ENCODE results near the gene TIGD6. TPM values are rescaled to one million over a fixed set of nuclear protein-coding genes. Genes with fewer than 3 reads are reported as not detected.
"Not testable (repeated sequence)": the region's sequence is repeated elsewhere in the genome, so short reads cannot be mapped to it uniquely, and the experiment has no call there.

The TIGD6 gene
- total RNA-seq, 2 experiments from 2014 or later = 1.2 to 2.2 TPM

DNA sequence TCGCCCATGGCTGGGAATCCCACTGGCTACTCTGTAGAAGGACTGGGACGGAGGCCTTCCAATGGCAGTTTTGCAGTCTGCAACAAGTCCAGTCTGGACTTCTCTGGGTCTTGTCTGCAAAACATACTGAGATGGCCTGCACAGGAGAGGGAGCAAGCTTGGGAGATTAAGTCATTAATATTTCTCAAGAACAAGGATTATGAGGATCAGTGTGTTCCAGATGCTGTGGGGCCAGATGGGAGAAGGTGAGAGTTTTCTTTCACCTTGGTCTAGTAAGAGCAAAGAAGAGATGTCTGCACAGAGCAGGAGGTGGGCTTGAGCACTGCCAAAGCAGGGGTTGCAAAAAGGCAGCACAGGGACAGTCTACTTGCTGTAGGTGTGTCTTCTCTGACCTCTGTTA is 55.8 kb downstream of the TIGD6 start, which contains the start of gene PDE6A:
PDE6A (minus strand) TSS at position 128 of the 400 bp plus-strand sequence; CDS start at position 8, 120 bp downstream.
- Mint-ChIP-seq H3K36me3 (ENCODE audit: low read depth) (no peaks in the 10 kb centered on the region), H3K27ac (no peak within 1 kb of the TSS), H3K4me3 (no peak within 1 kb of the TSS), H3K4me1 (ENCODE audit: low read depth) (no peaks in the 10 kb centered on the region), H3K27me3 (peaks cover 4% of the 10 kb centered on the region), H3K9me3 (no peaks in the 10 kb centered on the region)
- ATAC-seq (no peak), DNase-seq (no peak)
- intact Hi-C loops (cut with micrococcal nuclease) = no loop called here
- POLR2A ChIA-PET = no interaction called here
- TF ChIP-seq, protein P1, sequence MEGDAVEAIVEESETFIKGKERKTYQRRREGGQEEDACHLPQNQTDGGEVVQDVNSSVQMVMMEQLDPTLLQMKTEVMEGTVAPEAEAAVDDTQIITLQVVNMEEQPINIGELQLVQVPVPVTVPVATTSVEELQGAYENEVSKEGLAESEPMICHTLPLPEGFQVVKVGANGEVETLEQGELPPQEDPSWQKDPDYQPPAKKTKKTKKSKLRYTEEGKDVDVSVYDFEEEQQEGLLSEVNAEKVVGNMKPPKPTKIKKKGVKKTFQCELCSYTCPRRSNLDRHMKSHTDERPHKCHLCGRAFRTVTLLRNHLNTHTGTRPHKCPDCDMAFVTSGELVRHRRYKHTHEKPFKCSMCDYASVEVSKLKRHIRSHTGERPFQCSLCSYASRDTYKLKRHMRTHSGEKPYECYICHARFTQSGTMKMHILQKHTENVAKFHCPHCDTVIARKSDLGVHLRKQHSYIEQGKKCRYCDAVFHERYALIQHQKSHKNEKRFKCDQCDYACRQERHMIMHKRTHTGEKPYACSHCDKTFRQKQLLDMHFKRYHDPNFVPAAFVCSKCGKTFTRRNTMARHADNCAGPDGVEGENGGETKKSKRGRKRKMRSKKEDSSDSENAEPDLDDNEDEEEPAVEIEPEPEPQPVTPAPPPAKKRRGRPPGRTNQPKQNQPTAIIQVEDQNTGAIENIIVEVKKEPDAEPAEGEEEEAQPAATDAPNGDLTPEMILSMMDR (IDR thresholded peaks at IDR 0.05) = no peak
- CTCF ChIA-PET = no interaction called here

DNA sequence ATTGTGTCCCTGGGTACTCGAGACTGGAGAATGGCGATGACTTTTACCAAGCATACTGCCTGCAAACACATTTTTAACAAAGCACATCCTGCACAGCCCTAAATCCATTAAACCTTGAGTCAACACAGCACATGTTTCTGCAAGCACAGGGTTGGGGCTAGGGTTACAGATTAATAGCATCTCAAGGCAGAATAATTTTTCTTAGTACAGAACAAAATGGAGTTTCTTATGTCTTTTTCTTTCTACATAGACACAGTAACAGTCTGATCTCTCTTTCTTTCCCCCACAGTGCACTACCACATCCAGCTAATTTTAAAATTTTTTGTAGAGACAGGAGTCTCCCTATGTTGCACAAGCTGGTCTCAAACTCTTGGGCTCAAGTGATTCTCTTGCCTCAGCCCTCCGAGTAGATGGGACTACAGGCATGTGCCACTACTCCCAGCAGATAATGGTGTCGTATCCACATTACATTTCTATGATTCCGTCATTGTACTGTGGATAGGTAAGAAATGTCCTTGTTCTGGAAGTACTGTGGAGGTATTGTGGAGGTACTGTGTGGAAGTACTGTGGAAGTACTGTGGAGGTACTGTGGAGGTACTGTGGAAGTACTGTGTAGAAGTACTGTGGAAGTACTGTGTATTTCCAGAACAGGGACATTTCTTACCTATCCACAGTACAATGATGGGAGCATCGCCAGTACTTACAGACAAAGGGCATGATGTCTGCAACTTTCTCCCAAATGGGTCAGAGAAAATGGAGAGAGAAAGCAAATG is 57.1 kb downstream of the TIGD6 start:
- H3K27me3 Mint-ChIP-seq; H3K4me1 Mint-ChIP-seq (ENCODE audit: low read depth); ATAC-seq; H3K9me3 Mint-ChIP-seq; DNase-seq; CTCF ChIA-PET; intact Hi-C loops (cut with micrococcal nuclease); H3K36me3 Mint-ChIP-seq (ENCODE audit: low read depth); H3K4me3 Mint-ChIP-seq; POLR2A ChIA-PET; H3K27ac Mint-ChIP-seq: not testable (repeated sequence)

Other genes with a start within 250 kb of the TIGD6 start
- not detected for gene PDE6A, start 55.9 kb downstream of the TIGD6 start, total RNA-seq
- 1 to 10 TPM; 5.0 to 5.3 TPM for gene SLC26A2, start 39.9 kb downstream of the TIGD6 start, total RNA-seq
- 10 to 100 TPM; 30.4 to 32.6 TPM for gene HMGXB3, start 85 bp upstream of the TIGD6 start, total RNA-seq
- gene CSF1R, start 85.9 kb upstream of the TIGD6 start, total RNA-seq = not detected
- gene PDGFRB, start 155.2 kb upstream of the TIGD6 start, total RNA-seq = under 1 TPM; 0.58 to 0.74 TPM
- gene CDX1, start 166.1 kb upstream of the TIGD6 start, total RNA-seq = not detected
- gene SLC6A7, start 189.4 kb upstream of the TIGD6 start, total RNA-seq = not detected

Measured in activated CD8-positive, alpha-beta T cell treated with anti-CD3 and anti-CD28 coated beads for 36 hours (primary cell).